AG04450 (cell line): ENCODE data around the gene DPM2. TPM values are rescaled to one million over a fixed set of nuclear protein-coding genes. Genes with fewer than 3 reads are reported as not detected.

Source experiments
- CTCF ChIA-PET: fragments of 300-600, 350-600 bp; formaldehyde crosslinking; extraction: SDS; loops from one replicate; lab custom pipeline; 2022; ENCODE audit warnings: antibody characterized with exemption, inconsistent platforms; lab: Charles Lee
- POLR2A ChIA-PET: fragments of 350-600 bp; formaldehyde crosslinking; extraction: SDS; loops from one replicate; lab custom pipeline; 2021; ENCODE audit warnings: antibody characterized with exemption, inconsistent platforms; lab: Yijun Ruan, JAX
- DNase-seq: peaks from one replicate; pipeline ENCODE4 v3.0.0-alpha.2; 2011; ENCODE audit warnings: low read depth, low spot score
- H3K27ac ChIP-seq: one replicate; pipeline ENCODE4 v1.5.1; 2012; ENCODE audit warnings: low read depth, low read length, control low read depth
- H3K27me3 ChIP-seq: one replicate; pipeline ENCODE4 v1.6.0; 2012; ENCODE audit warnings: low read length; ENCODE audit not compliant: control insufficient read depth, insufficient read depth
- H3K4me3 ChIP-seq: 2 replicates; pipeline ENCODE4 v1.5.1; 2011; ENCODE audit warnings: mild to moderate bottlenecking, low read depth, low read length, control low read depth
- H3K9me3 ChIP-seq: 2 replicates; pipeline ENCODE4 v1.5.1; 2012; ENCODE audit warnings: low read length; ENCODE audit not compliant: control insufficient read depth, insufficient read depth
- CTCF ChIP-seq: IDR thresholded peaks from 2 replicates; pipeline ENCODE4 v1.5.1; 2011; ENCODE audit warnings: low read depth, low read length, control low read depth, inconsistent platforms
- polyA plus RNA-seq: library from polyadenylated mRNA; depleted of rRNA; stranded (reverse); fragments of >200 nt; gene quantifications from 2 replicates; pipeline ENCODE4 v1.2.3, GENCODE V29; 2011

The DPM2 gene
- polyA plus RNA-seq, 1 experiment, result 25.3 TPM

GRCh38 chr9:127961155-127961490, 23.5 kb upstream of the DPM2 start:
- POLR2A ChIA-PET, result no interaction called here

GRCh38 chr9:127960410-127961154, 22.9 kb upstream of the DPM2 start:
- Histone ChIP-seq H3K27me3 (no peaks in the 10 kb centered on the region), H3K9me3 (no peaks in the 10 kb centered on the region), H3K4me3 (no peak overlapping the region), H3K27ac (peak overlapping the region; percentile 11)
- DNase-seq, result no peak
- CTCF ChIA-PET, result interaction anchor here (0.7 to 1.9 kb wide), 2 partner anchors 17 to 18 kb away, joined by 3 to 8 read pairs; no protein-coding TSS in a partner anchor
- TF ChIP-seq CTCF, result no peak
- POLR2A ChIA-PET, result no interaction called here

More at GRCh38 chr9:127961155-127961490, 23.5 kb upstream of the DPM2 start:
- no peak overlapping the region for H3K4me3 ChIP-seq
- no peak overlapping the region for H3K27ac ChIP-seq
- no peak for TF ChIP-seq CTCF
- no peaks in the 10 kb centered on the region for H3K27me3 ChIP-seq
- H3K9me3 ChIP-seq, result no peaks in the 10 kb centered on the region
- CTCF ChIA-PET, result interaction anchor here (1.9 kb wide), 1 partner anchor 18 kb away, joined by 8 read pairs; no protein-coding TSS in a partner anchor
- DNase-seq, result no peak

- H3K27me3 ChIP-seq, result no peaks in the 10 kb centered on the region
- H3K4me3 ChIP-seq, result no peak overlapping the region
- TF ChIP-seq CTCF, result no peak
- ChIA-PET POLR2A (no interaction called here), CTCF (interaction anchor here (0.7 to 2.8 kb wide), 3 partner anchors 16 to 19 kb away, joined by 3 to 13 read pairs (median 8); no protein-coding TSS in a partner anchor)
- H3K27ac ChIP-seq, result no peak overlapping the region
- DNase-seq, result no peak
- H3K9me3 ChIP-seq, result no peaks in the 10 kb centered on the region
Observed at GRCh38 chr9:127959841-127960409, 22.3 kb upstream of the DPM2 start.

- Histone ChIP-seq H3K27me3 (no peaks in the 10 kb centered on the region), H3K4me3 (no peak overlapping the region), H3K9me3 (no peaks in the 10 kb centered on the region), H3K27ac (no peak overlapping the region)
- ChIA-PET CTCF (interaction anchor here (1.0 to 2.8 kb wide), 2 partner anchors 16 to 17 kb away, joined by 3 to 13 read pairs; no protein-coding TSS in a partner anchor), POLR2A (no interaction called here)
- no peak for TF ChIP-seq CTCF
- DNase-seq, result no peak
Observed at GRCh38 chr9:127959398-127959797, 21.7 kb upstream of the DPM2 start.

- CTCF ChIA-PET, result interaction anchor here (1.0 to 2.8 kb wide), 3 partner anchors 15 to 159 kb away, joined by 3 to 13 read pairs (median 5); no protein-coding TSS in a partner anchor
- Histone ChIP-seq H3K9me3 (no peaks in the 10 kb centered on the region; the same call in 1 of the 2 replicates), H3K27me3 (no peaks in the 10 kb centered on the region), H3K27ac (no peak overlapping the region), H3K4me3 (no peak overlapping the region)
- DNase-seq, result no peak
- TF ChIP-seq CTCF, result no peak
- POLR2A ChIA-PET, result interaction anchor here (1.0 kb wide), 1 partner anchor 22 kb away, joined by 3 read pairs; the partner anchor contains the start of gene EEIG1
Observed at GRCh38 chr9:127958728-127959127, 21.1 kb upstream of the DPM2 start.
